ENCODE results near the gene RMI2. TPM values are rescaled to one million over a fixed set of nuclear protein-coding genes. Genes with fewer than 3 reads are reported as not detected.

RMI2 gene
- total RNA-seq, 1 donor from 2014 or later = 41.9 TPM

- Mint-ChIP-seq H3K27ac (ENCODE audit: unreplicated experiment) (no peak overlapping the region), H3K4me3 (no peak overlapping the region), H3K36me3 (ENCODE audit: low read depth) (peaks cover 7% of the 10 kb centered on the region), H3K4me1 (peaks cover 14% of the 10 kb centered on the region), H3K9me3 (no peaks in the 10 kb centered on the region), H3K27me3 (ENCODE audit: low read depth) (no peaks in the 10 kb centered on the region)
- TF ChIP-seq CTCF (conservative IDR thresholded peaks at IDR 0.05) = no peak
- no peak for DNase-seq (ENCODE audit: low read depth, low spot score)
These were observed 9.7 kb downstream of the RMI2 start for GRCh38 chr16:11354733-11355574.

GRCh38 chr16:11355862-11356261, 10.6 kb downstream of the RMI2 start:
- no peak for TF ChIP-seq CTCF (conservative IDR thresholded peaks at IDR 0.05)
- H3K4me1 Mint-ChIP-seq = peaks cover 16% of the 10 kb centered on the region
- no peak overlapping the region for H3K4me3 Mint-ChIP-seq
- H3K9me3 Mint-ChIP-seq = no peaks in the 10 kb centered on the region
- H3K36me3 Mint-ChIP-seq (ENCODE audit: low read depth) = peaks cover 7% of the 10 kb centered on the region
- no peak for DNase-seq (ENCODE audit: low read depth, low spot score)
- no peak overlapping the region for H3K27ac Mint-ChIP-seq (ENCODE audit: unreplicated experiment)
- H3K27me3 Mint-ChIP-seq (ENCODE audit: low read depth) = no peaks in the 10 kb centered on the region

GRCh38 chr16:11356573-11357331, 11.5 kb downstream of the RMI2 start:
- peak; percentile 65 for TF ChIP-seq CTCF (conservative IDR thresholded peaks at IDR 0.05)
- Mint-ChIP-seq H3K4me3 (no peak overlapping the region), H3K27me3 (ENCODE audit: low read depth) (no peaks in the 10 kb centered on the region), H3K9me3 (no peaks in the 10 kb centered on the region), H3K27ac (ENCODE audit: unreplicated experiment) (no peak overlapping the region), H3K4me1 (peaks cover 20% of the 10 kb centered on the region), H3K36me3 (ENCODE audit: low read depth) (peaks cover 7% of the 10 kb centered on the region)
- DNase-seq (ENCODE audit: low read depth, low spot score) = peak; percentile 54

GRCh38 chr16:11358531-11358930, 13.3 kb downstream of the RMI2 start:
- no peak overlapping the region for H3K4me3 Mint-ChIP-seq
- TF ChIP-seq CTCF (conservative IDR thresholded peaks at IDR 0.05) = no peak
- no peaks in the 10 kb centered on the region for H3K27me3 Mint-ChIP-seq (ENCODE audit: low read depth)
- no peaks in the 10 kb centered on the region for H3K9me3 Mint-ChIP-seq
- H3K4me1 Mint-ChIP-seq = peaks cover 31% of the 10 kb centered on the region
- DNase-seq (ENCODE audit: low read depth, low spot score) = no peak
- H3K27ac Mint-ChIP-seq (ENCODE audit: unreplicated experiment) = no peak overlapping the region
- H3K36me3 Mint-ChIP-seq (ENCODE audit: low read depth) = peaks cover 3% of the 10 kb centered on the region

GRCh38 chr16:11359370-11359769, 14.1 kb downstream of the RMI2 start:
- no peak for DNase-seq (ENCODE audit: low read depth, low spot score)
- no peaks in the 10 kb centered on the region for H3K27me3 Mint-ChIP-seq (ENCODE audit: low read depth)
- no peak overlapping the region for H3K27ac Mint-ChIP-seq (ENCODE audit: unreplicated experiment)
- H3K4me1 Mint-ChIP-seq = peaks cover 36% of the 10 kb centered on the region
- H3K9me3 Mint-ChIP-seq = no peaks in the 10 kb centered on the region
- TF ChIP-seq CTCF (conservative IDR thresholded peaks at IDR 0.05) = no peak
- no peaks in the 10 kb centered on the region for H3K36me3 Mint-ChIP-seq (ENCODE audit: low read depth)
- no peak overlapping the region for H3K4me3 Mint-ChIP-seq
